ENCODE results near the gene ADORA3.
A peak's percentile ranks its signal among the peaks of the same experiment; 100 is the strongest.

The ADORA3 gene

DNA sequence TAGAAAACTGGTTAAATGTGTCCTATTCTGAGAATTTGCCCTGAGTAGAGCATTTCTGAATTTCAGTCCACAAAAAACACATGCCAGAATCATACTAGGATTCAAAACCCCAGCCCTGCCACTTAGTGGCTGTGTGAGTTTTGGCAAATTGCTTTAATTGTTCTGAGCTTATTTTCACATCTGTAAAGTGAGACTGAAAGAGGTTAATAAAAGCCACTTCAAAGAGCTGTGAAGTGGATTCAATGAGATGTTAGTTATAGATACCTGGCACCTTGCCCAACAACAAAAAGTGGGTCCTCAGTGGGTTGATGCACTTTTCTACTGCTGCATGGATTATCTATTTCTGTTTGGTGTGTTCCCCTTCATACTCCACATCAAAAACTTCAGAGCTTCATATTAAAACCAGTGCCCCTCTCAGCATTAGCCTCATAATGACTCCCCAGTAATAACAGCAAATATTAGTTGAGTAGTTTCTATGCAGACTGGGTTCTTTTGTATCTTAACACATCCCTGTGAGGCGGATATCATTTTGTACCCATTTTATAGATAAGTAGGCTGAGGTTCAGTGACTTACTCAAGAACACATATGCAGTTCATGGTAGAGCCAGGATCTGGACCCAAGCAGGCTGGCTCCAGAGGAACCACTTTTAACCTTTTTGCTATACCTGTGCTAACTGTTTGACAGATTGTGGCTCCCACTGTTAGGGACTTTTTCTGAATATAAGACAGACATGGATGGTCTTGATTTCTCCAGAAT lies 14.2 kb upstream of the ADORA3 start:
- Histone ChIP-seq H3K27me3 (ENCODE audit: insufficient read depth, poor library complexity, severe bottlenecking) (no peaks in the 10 kb centered on the region), H3K4me3 (replicated peaks; ENCODE audit: insufficient read depth, low read length) (no peak overlapping the region), H3K27ac (replicated peaks) (no peak overlapping the region)
- no peak for DNase-seq (ENCODE audit: low read depth in 1 of 2, low spot score in 1 of 2)
- no peak for TF ChIP-seq SPI1 (IDR thresholded peaks at IDR 0.05; ENCODE audit: borderline replicate concordance, low read depth)
- no peak for TF ChIP-seq POLR2AphosphoS5 (IDR thresholded peaks at IDR 0.05; ENCODE audit: low read depth)
- no peak for TF ChIP-seq GABPA (IDR thresholded peaks at IDR 0.05; ENCODE audit: low read depth)
- TF ChIP-seq, protein P1, sequence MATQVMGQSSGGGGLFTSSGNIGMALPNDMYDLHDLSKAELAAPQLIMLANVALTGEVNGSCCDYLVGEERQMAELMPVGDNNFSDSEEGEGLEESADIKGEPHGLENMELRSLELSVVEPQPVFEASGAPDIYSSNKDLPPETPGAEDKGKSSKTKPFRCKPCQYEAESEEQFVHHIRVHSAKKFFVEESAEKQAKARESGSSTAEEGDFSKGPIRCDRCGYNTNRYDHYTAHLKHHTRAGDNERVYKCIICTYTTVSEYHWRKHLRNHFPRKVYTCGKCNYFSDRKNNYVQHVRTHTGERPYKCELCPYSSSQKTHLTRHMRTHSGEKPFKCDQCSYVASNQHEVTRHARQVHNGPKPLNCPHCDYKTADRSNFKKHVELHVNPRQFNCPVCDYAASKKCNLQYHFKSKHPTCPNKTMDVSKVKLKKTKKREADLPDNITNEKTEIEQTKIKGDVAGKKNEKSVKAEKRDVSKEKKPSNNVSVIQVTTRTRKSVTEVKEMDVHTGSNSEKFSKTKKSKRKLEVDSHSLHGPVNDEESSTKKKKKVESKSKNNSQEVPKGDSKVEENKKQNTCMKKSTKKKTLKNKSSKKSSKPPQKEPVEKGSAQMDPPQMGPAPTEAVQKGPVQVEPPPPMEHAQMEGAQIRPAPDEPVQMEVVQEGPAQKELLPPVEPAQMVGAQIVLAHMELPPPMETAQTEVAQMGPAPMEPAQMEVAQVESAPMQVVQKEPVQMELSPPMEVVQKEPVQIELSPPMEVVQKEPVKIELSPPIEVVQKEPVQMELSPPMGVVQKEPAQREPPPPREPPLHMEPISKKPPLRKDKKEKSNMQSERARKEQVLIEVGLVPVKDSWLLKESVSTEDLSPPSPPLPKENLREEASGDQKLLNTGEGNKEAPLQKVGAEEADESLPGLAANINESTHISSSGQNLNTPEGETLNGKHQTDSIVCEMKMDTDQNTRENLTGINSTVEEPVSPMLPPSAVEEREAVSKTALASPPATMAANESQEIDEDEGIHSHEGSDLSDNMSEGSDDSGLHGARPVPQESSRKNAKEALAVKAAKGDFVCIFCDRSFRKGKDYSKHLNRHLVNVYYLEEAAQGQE (IDR thresholded peaks at IDR 0.05; ENCODE audit: insufficient replicate concordance, low read depth): no peak
- TF ChIP-seq, protein P2, sequence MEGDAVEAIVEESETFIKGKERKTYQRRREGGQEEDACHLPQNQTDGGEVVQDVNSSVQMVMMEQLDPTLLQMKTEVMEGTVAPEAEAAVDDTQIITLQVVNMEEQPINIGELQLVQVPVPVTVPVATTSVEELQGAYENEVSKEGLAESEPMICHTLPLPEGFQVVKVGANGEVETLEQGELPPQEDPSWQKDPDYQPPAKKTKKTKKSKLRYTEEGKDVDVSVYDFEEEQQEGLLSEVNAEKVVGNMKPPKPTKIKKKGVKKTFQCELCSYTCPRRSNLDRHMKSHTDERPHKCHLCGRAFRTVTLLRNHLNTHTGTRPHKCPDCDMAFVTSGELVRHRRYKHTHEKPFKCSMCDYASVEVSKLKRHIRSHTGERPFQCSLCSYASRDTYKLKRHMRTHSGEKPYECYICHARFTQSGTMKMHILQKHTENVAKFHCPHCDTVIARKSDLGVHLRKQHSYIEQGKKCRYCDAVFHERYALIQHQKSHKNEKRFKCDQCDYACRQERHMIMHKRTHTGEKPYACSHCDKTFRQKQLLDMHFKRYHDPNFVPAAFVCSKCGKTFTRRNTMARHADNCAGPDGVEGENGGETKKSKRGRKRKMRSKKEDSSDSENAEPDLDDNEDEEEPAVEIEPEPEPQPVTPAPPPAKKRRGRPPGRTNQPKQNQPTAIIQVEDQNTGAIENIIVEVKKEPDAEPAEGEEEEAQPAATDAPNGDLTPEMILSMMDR (IDR thresholded peaks at IDR 0.05; ENCODE audit: insufficient read depth, low read length): no peak

DNA sequence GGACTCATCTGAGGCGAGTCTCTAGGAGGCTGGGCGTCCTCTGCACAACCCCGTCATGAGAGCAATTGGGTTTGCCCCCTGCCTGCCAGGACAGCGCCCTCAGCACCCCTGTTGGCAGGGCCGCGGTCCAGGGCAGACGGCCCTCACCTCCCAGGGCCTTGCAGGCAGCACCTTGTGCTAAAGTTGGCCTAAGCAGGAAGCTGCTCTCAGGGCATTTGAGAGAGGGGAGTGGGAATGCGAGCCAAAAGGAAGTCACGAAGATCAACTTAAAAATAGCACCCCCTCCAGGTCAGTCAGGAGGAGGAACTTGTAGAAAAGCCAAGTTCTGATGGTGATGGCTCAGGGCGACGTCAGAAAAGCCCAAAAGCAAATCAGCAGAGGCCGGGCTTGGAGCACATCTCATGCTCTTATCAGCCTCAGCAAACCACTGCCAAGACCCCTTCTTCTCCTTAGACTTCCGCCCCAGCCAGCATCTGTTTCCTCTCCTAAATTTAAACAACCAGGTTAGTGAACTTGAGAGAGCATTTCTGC lies 12.6 kb upstream of the ADORA3 start:
- DNase-seq (ENCODE audit: low read depth in 1 of 2, low spot score in 1 of 2): peak; percentile 77 to 79
- peak; percentile 50; the same call in 1 of the 2 replicates for TF ChIP-seq SPI1 (IDR thresholded peaks at IDR 0.05; ENCODE audit: borderline replicate concordance, low read depth)
- peak; percentile 57; the same call in 1 of the 2 replicates for TF ChIP-seq POLR2AphosphoS5 (IDR thresholded peaks at IDR 0.05; ENCODE audit: low read depth)
- TF ChIP-seq, protein P2 (IDR thresholded peaks at IDR 0.05; ENCODE audit: insufficient read depth, low read length): peak; percentile 35
- no peak for TF ChIP-seq GABPA (IDR thresholded peaks at IDR 0.05; ENCODE audit: low read depth)
- TF ChIP-seq, protein P1 (IDR thresholded peaks at IDR 0.05; ENCODE audit: insufficient replicate concordance, low read depth): no peak
- peak overlapping the region; percentile 56 for H3K27ac ChIP-seq (replicated peaks)

DNA sequence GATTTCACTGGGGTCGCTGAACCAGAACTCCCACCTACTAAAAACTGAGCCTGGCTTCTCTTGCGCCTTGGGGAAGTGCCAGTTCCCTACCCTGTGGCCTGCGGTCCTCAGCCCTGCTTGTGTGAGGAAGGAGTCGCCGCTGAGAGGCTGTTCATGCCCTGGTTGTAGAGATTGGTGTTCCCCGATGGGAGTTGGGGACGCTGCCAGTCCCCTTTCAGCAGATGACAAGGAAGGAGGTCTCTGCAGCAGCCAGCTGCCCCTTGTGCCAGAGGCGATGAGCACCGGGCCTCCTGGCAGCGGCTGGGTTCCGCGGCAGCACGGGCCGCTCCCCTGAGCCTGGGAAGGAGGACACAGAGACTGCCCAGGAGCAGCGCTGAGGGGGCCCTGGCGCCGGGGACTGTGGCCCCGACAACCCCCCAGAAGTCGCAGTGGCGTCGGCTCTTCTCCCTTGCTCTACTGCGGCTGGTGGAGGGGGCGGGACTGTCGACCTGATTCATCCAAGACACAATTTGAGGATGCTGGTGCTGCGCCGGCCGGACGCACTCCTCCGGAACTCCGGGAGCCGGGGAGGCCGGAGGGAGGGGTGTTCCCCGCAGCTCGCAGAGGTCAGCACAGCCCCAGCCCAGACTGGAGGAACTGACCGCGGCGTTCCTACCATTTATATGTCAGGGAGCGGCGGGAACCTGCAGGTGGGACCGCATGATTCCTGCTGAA lies 12.0 kb upstream of the ADORA3 start:
- Histone ChIP-seq H3K27ac (replicated peaks) (peak overlapping the region; percentile 56), H3K27me3 (ENCODE audit: insufficient read depth, poor library complexity, severe bottlenecking) (no peaks in the 10 kb centered on the region), H3K4me3 (replicated peaks; ENCODE audit: insufficient read depth, low read length) (peak overlapping the region; percentile 45)
- TF ChIP-seq, protein P2 (IDR thresholded peaks at IDR 0.05; ENCODE audit: insufficient read depth, low read length): no peak
- peak; percentile 85 for TF ChIP-seq SPI1 (IDR thresholded peaks at IDR 0.05; ENCODE audit: borderline replicate concordance, low read depth)
- peak; percentile 27 to 72 for DNase-seq (ENCODE audit: low read depth in 1 of 2, low spot score in 1 of 2)

More for the DNA sequence above, 12.6 kb upstream of the ADORA3 start:
- H3K27me3 ChIP-seq (ENCODE audit: insufficient read depth, poor library complexity, severe bottlenecking): no peaks in the 10 kb centered on the region
- peak overlapping the region; percentile 45 for H3K4me3 ChIP-seq (replicated peaks; ENCODE audit: insufficient read depth, low read length)

Measured in HL-60 (cell line).